GM12878 (cell line): Measurements from ENCODE around the gene FAM131B.

Experiments
- EGR1 ChIP-seq, 2 experiments: IDR thresholded peaks; 1 replicate in 1 of 2; 2 replicates in 1 of 2; pipeline ENCODE4 v1.6.1; 2011 to 2012; ENCODE audit warnings: low read depth in 2 of 2, low read length in 2 of 2, borderline replicate concordance in 1 of 2, mild to moderate bottlenecking in 1 of 2, moderate library complexity in 1 of 2
- EZH2 ChIP-seq: IDR thresholded peaks from 2 replicates; pipeline ENCODE4 v1.6.1; 2012; ENCODE audit warnings: low read depth, mild to moderate bottlenecking, control low read depth, inconsistent platforms, low read length, borderline replicate concordance; ENCODE audit not compliant: control insufficient read depth
- KDM1A ChIP-seq: fragments of 200-600 bp; sonication (generic); IDR thresholded peaks from 2 replicates; pipeline ENCODE4 v1.6.1; 2016; ENCODE audit warnings: borderline replicate concordance
- PAX8 ChIP-seq: fragments of 450-650 bp; IDR thresholded peaks from 2 replicates; pipeline ENCODE4 v1.6.1; 2017; ENCODE audit warnings: mild to moderate bottlenecking, moderate library complexity
- POLR2A ChIP-seq: IDR thresholded peaks from 2 replicates; pipeline ENCODE4 v1.6.1; 2011; ENCODE audit warnings: low read depth, mild to moderate bottlenecking, low read length
- POLR2AphosphoS5 ChIP-seq: IDR thresholded peaks from 2 replicates; pipeline ENCODE4 v1.6.1; 2011; ENCODE audit warnings: mild to moderate bottlenecking, low read length, inconsistent platforms
- SKIL ChIP-seq: fragments of 450-650 bp; IDR thresholded peaks from 2 replicates; pipeline ENCODE4 v1.6.1; 2017; ENCODE audit warnings: mild to moderate bottlenecking, low read depth, inconsistent platforms; ENCODE audit not compliant: poor library complexity, severe bottlenecking
- SRF ChIP-seq, 2 experiments: IDR thresholded peaks; 2 replicates each; pipeline ENCODE4 v1.6.1; 2011; ENCODE audit warnings: low read depth in 2 of 2, low read length in 2 of 2, mild to moderate bottlenecking in 1 of 2, moderate library complexity in 1 of 2
- STAT1 ChIP-seq: fragments of 450-650 bp; conservative IDR thresholded peaks from 2 replicates; pipeline ENCODE4 v1.6.1; 2014; ENCODE audit warnings: antibody characterized with exemption, mild to moderate bottlenecking
- SUZ12 ChIP-seq: fragments of 200-600 bp; sonication (generic); IDR thresholded peaks from one replicate; pipeline ENCODE4 v1.6.1; 2018; ENCODE audit warnings: antibody characterized with exemption, mild to moderate bottlenecking; ENCODE audit not compliant: unreplicated experiment
- TCF12 ChIP-seq: IDR thresholded peaks from 2 replicates; pipeline ENCODE4 v1.6.1; 2011; ENCODE audit warnings: low read depth, mild to moderate bottlenecking, low read length
- YY1 ChIP-seq: IDR thresholded peaks from 2 replicates; pipeline ENCODE4 v1.6.1; 2011; ENCODE audit warnings: low read depth, mild to moderate bottlenecking, low read length
- TF ChIP-seq, protein P1 (sequence below), 3 experiments: IDR thresholded peaks in 2 of 3; conservative IDR thresholded peaks in 1 of 3; 2 replicates each; pipeline ENCODE4 v1.5.1; 2011; ENCODE audit warnings: low read depth in 3 of 3, low read length in 3 of 3, mild to moderate bottlenecking in 3 of 3, control low read depth in 2 of 3, moderate library complexity in 2 of 3, inconsistent platforms in 1 of 3, mixed read lengths in 1 of 3; ENCODE audit not compliant: control insufficient read depth in 2 of 3, insufficient read depth in 1 of 3; ENCODE audit errors: extremely low read depth in 1 of 3

DNA sequence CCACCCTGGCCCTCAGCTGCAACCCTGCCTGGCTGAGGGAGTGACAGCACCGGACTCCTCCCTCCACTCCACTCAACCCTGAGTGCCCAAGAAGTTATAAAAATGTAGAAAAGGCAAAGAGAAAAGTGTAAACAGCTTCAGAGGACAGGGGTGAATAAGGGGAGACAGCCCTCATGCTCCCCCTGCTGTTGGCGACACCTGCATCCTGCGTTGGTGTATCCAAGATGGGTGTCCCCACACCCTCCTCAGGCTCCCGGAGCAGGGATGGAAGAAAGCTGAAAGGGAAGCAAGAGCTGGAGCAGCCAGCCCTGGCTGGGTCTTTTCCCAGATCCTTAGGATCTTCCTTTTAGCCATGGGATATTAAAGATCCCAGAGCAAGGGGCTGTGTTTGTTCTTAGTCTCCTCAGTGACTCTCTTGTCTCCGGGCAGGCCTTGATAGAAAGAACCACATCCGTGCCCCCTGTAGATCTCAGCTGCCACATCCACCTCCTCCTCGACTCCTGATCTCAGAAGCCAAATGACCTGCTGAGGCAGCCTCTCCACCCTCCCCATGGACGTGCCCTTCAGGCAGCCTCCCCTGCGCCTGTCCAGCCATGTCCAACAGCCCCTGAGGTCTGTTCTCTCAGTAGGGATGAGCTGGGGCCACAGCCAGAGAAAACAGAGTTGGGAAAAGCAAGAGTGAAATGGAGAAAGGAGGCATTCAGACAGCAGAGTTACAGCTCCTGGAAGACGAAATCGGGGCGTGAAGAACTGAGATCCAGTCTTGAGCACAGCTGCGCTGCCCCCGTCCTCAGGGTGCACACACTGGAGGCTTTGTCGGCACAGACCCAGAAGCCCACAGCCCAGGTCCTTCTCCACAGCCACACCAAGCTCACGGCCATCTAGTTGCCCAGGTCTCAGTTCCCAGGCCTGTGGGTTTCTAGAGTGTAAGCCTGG is 6.8 kb downstream of the FAM131B start:
- TF ChIP-seq, protein P1, sequence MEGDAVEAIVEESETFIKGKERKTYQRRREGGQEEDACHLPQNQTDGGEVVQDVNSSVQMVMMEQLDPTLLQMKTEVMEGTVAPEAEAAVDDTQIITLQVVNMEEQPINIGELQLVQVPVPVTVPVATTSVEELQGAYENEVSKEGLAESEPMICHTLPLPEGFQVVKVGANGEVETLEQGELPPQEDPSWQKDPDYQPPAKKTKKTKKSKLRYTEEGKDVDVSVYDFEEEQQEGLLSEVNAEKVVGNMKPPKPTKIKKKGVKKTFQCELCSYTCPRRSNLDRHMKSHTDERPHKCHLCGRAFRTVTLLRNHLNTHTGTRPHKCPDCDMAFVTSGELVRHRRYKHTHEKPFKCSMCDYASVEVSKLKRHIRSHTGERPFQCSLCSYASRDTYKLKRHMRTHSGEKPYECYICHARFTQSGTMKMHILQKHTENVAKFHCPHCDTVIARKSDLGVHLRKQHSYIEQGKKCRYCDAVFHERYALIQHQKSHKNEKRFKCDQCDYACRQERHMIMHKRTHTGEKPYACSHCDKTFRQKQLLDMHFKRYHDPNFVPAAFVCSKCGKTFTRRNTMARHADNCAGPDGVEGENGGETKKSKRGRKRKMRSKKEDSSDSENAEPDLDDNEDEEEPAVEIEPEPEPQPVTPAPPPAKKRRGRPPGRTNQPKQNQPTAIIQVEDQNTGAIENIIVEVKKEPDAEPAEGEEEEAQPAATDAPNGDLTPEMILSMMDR (IDR thresholded peaks at IDR 0.05 in 2 of 3, conservative IDR thresholded peaks at IDR 0.05 in 1 of 3; ENCODE audit: control insufficient read depth in 2 of 3, extremely low read depth in 1 of 3, insufficient read depth in 1 of 3, low read depth in 3 of 3, low read length in 3 of 3) = no peak
- TF ChIP-seq KDM1A (no peak), SUZ12 (no peak), EZH2 (no peak), STAT1 (no peak), PAX8 (no peak), YY1 (no peak), TCF12 (no peak), SRF (IDR thresholded peaks at IDR 0.05; ENCODE audit: low read depth in 2 of 2, low read length in 2 of 2) (no peak), EGR1 (IDR thresholded peaks at IDR 0.05; ENCODE audit: borderline replicate concordance in 1 of 2, low read depth in 2 of 2, low read length in 2 of 2) (no peak), SKIL (no peak), POLR2A (no peak), POLR2AphosphoS5 (no peak)
